ENCODE measurements around the gene TTYH2.
"Not testable (repeated sequence)": the region's sequence is repeated elsewhere in the genome, so short reads cannot be mapped to it uniquely, and the experiment has no call there.

The TTYH2 gene

GRCh38 chr17:74240618-74241205 lies 27.3 kb downstream of the TTYH2 start:
- DNase-seq = no peak

- no peak for DNase-seq
Observed at GRCh38 chr17:74241431-74241830, 28.1 kb downstream of the TTYH2 start.

GRCh38 chr17:74241847-74242246 lies 28.5 kb downstream of the TTYH2 start:
- no peak for DNase-seq

GRCh38 chr17:74243013-74243755 lies 29.8 kb downstream of the TTYH2 start:
- DNase-seq = no peak

- no peak for DNase-seq
Observed at GRCh38 chr17:74244128-74244527, 30.8 kb downstream of the TTYH2 start.

- no peak for DNase-seq
Observed at GRCh38 chr17:74244548-74244947, 31.2 kb downstream of the TTYH2 start.

- no peak for DNase-seq
Observed at GRCh38 chr17:74245145-74245831, 31.9 kb downstream of the TTYH2 start.

- no peak for DNase-seq
Observed at GRCh38 chr17:74245871-74246270, 32.5 kb downstream of the TTYH2 start.

GRCh38 chr17:74249590-74250270 lies 36.4 kb downstream of the TTYH2 start:
- no peak for DNase-seq

- DNase-seq = no peak
Observed at GRCh38 chr17:74250324-74250995, 37.1 kb downstream of the TTYH2 start.

- DNase-seq = no peak
Observed at GRCh38 chr17:74251051-74251450, 37.7 kb downstream of the TTYH2 start.

GRCh38 chr17:74251569-74251968 lies 38.2 kb downstream of the TTYH2 start:
- no peak for DNase-seq

GRCh38 chr17:74252211-74252610 lies 38.8 kb downstream of the TTYH2 start:
- no peak for DNase-seq

- no peak for DNase-seq
Observed at GRCh38 chr17:74253036-74253435, 39.7 kb downstream of the TTYH2 start.

GRCh38 chr17:74257311-74257710 lies 43.9 kb downstream of the TTYH2 start:
- DNase-seq = no peak

- DNase-seq = no peak
Observed at GRCh38 chr17:74259667-74260524, 46.5 kb downstream of the TTYH2 start.

GRCh38 chr17:74260525-74260850 lies 47.1 kb downstream of the TTYH2 start:
- no peak for DNase-seq

GRCh38 chr17:74262601-74263000 lies 49.2 kb downstream of the TTYH2 start:
- no peak for DNase-seq

- DNase-seq = not testable (repeated sequence)
Observed at GRCh38 chr17:74267054-74267453, 53.7 kb downstream of the TTYH2 start.

GRCh38 chr17:74267579-74267978 lies 54.2 kb downstream of the TTYH2 start:
- no peak for DNase-seq

GRCh38 chr17:74267987-74268499 lies 54.7 kb downstream of the TTYH2 start:
- DNase-seq = no peak

- no peak for DNase-seq
Observed at GRCh38 chr17:74268558-74268957, 55.2 kb downstream of the TTYH2 start.

All from stimulated activated CD4-positive, alpha-beta T cell treated with anti-CD3 and anti-CD28 coated beads, Interleukin-15, amount 100 ng/mL, for 24 hours (primary cell).